HG03066 (cell line): ENCODE results near the gene RNF25.
A peak's percentile ranks its signal among the peaks of the same experiment; 100 is the strongest.

ENCODE experiments used
- ATAC-seq: cut with Tn5 transposase; IDR thresholded peaks from one replicate; pipeline ENCODE4 v1.9.1; 2021; ENCODE audit warnings: low read depth; ENCODE audit not compliant: unreplicated experiment

Gene RNF25

DNA sequence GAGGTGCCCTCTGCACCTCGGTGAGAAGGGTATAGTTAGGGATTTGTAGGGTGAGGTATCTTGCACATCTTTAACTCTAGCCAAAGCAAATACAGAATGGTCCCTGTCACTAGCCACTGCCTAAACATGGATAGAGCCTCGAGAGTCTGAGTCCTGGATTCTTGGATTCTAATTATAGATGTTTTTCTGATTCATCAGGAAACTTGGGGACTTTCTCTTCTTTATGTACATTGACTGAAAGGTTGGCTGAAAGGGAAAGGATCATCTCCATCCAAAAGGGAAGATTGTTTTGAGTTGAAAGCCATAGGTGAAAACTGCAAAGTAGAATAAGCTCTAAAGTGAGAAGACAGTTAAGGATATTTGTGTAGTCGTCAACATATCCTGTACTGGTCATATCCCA lies 8.3 kb upstream of the RNF25 start:
- no peak for ATAC-seq

DNA sequence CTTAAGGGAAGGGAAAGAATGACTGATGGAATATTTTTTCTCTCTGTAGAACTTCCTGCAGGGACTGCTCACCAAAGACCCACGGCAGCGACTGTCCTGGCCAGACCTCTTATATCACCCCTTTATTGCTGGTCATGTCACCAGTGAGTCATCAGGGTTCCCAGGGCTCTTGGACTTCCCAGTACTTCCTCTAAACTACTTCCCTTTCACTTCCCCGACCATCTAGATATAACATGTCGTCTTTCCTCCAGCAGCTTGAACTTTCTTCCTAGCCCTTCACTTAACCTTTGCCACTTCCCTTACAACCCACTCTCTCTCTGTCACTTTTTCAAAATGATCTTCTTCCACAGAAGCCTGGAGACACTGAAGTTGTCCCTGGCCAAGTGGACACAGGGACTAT lies 7.3 kb upstream of the RNF25 start:
- ATAC-seq = no peak

DNA sequence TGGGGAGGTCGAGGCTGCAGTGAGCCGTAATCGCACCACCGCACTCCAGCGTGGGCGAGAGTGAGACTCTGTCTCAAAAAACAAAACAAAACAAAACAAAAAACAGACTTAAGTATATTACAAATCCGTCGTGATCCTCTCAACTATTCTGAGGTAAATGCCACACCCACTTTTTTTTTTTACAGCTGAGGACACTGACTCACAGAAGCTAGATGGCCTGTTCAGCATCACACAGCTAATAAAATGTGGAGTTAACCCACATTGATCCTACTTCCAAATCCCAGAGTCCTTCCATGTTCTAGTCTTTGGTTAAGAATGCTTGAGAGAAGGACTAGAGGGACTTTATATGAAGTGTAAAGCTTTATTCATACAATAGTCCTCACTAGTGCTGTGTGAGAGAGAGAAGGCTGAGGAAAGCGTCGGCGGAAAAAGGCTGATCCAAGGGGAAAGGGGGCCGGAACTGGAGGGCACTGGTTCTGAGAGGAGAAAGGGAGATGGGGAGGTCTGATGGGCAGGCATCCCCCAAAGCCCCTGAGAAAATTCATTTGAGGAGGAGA lies 627 bp downstream of the RNF25 start:
- no peak for ATAC-seq

DNA sequence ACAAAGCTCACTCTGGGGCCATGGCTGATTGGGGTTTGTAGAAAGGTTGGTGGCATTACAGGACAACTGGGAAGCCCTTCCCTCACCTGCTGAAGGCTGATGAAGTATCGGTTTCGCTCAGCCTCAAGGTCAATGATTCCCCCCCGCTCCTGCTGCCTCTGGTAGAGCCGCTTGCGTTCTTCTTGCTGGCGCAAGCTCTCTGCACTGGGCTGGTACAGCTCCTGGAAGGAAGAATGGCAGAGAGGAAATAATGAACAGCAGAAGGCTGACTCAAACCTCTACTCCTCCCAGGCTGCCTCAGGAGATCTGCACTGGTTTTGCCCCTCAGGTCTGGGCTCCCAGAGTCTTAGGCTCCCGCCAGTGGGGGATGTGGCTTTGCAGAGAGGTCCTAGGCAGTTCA lies 7.1 kb downstream of the RNF25 start:
- no peak for ATAC-seq

DNA sequence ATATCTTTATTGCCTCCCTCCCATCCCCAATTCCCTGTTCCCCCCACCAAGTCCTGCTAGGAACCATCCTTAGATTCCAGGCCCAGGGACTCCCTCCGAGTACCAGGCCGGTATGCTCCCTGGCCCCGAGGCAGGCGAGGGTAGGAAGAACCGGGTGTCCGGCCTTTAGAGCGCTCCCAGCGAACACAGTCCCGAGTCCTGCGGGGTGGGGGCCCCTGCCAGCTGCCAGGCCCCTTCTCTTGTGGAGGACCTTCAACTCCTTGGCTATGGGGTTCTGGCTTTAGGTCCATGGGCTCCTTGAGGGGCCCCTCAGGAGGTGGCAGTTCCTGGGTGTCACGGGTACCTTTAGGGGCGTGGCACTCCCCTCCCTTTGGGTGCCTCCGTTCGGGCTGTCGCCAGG lies 7.9 kb downstream of the RNF25 start:
- ATAC-seq = no peak

DNA sequence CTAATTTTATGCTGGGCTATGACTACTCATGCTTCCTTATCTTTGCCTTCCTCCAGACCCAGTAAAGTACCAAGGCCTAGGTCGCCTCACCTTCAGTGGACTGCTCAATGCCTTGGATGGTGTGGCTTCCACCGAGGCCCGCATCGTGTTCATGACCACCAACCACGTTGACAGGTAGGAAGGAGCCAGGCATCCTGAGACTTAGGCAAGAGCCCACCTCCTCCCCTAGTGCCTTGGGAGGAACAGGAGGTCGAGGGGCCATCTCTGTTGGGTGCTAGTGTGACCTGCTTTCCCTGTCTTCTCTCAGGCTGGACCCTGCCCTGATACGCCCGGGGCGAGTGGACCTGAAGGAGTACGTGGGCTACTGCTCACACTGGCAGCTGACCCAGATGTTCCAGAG lies 9.0 kb downstream of the RNF25 start:
- no peak for ATAC-seq

DNA sequence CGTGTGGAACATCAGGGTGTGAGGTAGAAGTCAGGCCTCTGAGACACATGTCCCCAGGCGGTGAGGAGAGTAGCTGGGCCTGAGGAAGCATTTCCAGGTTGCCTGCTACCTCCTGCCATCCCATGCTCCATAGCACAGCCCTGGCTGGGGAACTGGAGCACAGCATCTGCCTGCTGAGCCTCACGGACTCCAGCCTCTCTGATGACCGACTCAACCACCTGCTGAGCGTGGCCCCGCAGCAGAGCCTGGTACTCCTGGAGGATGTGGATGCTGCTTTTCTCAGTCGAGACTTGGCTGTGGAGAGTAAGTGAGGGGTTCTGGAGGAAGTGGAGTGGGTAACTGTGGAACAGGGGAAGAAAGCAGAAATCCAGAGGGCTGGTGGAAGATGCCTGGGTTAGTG lies 9.4 kb downstream of the RNF25 start:
- no peak for ATAC-seq

DNA sequence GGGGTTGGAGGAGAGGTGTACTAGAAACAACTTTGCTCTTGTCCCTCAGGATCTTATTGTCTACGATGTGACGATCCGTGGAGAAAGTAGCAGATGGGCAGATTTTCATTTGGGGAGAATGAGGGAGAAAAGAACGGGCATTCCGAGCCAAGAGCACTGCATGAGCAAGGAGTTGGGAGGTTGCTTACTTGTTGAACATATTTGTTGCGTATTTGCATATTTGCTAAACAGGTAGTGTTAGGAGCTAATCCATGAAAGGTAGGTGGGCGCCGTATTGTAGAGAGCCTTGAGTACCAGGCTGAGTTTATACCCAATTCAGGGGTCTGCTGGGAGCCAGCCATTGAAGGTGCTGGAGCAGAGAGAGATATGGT lies 11.8 kb downstream of the RNF25 start:
- ATAC-seq = no peak

DNA sequence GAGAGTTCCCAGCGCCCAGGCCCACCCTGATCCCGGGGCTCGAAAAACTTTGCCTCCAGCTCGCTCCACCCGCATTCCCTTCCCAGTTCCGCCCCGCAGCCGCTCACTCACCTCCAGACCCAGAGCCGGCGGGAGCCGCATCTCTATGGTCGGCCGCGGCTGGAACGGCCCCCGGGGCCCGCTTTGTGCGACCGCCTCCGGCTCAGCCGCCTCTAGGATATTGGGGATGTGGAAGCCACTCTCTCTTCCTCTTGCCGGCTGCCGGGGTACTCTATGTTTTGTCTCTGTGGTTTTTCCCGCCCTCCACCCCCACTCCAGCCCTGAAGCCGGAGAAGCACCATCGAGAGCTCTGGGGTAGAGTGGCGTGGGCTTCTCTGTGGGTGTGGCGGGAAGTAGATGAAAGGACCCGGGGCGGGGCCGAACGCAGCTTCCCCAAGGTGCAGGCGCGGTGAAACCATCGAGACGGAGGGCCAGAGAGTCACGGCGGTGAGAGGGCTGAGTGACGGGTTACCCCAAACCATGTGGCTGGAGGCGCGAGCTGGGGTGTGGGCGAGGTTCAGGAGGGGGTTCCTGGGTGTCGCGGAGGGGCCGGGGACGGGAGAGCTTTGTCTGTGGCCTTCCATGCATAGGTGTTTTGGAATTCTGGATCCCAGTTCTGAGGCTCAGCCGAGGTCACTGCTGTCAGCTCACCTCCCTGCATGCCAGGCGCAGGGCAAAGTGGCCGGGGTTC lies 12.4 kb downstream of the RNF25 start, which contains the start of the genes BCS1L and ZNF142:
Gene BCS1L, plus strand, starts transcription at position 426 of the 730 bp plus-strand sequence. CDS start 1,305 bp downstream, outside the sequence.
Gene ZNF142, minus strand, starts transcription at position 366 of the 730 bp plus-strand sequence. CDS start 3,194 bp downstream, outside the sequence.
- peak; percentile 96 for ATAC-seq

DNA sequence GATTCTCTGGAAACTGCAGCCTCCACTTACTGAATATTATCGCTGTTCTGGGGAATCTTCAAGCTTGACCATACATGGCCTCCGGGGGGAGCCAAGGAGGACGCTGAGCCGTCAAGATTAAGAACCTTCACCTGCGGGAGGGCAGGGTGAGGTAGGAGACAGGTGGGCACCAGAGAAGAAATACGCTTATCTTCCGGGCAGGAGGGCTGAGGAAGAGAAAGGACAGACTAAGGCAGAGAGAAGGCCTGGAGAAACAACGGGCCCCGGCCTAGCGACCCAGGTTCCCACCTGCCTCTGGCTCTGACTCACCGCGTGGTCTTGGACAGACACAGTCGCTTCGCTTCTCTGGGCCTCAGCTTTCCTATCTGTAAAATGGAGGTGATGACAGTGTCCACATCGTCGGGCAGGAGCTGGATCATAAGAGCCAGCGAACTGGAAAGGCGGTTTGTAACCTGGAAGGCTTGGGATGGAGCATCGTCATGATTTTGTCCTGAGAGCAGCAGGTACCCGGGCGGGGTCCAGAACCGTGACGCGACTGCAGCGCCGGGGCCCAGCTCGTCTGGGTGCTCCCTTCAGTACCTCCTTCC lies 13.0 kb downstream of the RNF25 start:
- ATAC-seq = peak; percentile 42

DNA sequence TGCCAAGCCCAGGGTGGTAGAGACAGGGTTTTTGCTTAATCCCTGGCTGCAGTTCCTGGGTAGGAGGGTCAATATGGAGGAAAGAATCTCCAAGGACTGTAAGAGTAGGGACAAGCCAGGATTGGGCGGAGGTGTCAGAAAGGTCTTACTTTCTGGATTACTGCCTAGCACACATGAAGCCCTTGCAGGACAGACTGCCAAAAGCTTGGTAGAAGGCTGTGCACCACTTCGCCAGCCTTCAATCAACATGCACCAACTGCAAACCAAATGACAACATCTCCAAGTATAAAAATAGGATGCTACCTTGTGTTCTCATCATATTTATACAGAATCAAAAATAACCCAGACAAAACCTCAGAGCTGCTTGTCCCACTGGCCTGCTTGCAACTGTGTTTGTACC lies 16.1 kb downstream of the RNF25 start:
- no peak for ATAC-seq

DNA sequence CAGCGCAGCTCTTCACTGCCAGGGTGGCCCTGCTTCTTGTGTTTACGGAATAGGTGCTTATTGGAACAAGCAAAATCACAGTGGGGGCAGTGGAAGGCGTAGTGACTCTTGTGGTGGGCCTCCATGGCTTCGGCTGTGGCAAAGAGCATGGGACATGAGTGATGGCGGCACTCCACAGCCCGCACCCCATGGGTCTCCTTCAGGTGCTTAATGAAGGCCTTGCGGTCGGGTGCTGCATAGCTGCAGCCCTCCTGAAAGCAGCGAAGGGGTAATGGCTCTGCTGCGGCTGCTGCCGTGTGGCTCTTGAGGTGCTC lies 23.1 kb downstream of the RNF25 start:
- ATAC-seq = no peak

DNA sequence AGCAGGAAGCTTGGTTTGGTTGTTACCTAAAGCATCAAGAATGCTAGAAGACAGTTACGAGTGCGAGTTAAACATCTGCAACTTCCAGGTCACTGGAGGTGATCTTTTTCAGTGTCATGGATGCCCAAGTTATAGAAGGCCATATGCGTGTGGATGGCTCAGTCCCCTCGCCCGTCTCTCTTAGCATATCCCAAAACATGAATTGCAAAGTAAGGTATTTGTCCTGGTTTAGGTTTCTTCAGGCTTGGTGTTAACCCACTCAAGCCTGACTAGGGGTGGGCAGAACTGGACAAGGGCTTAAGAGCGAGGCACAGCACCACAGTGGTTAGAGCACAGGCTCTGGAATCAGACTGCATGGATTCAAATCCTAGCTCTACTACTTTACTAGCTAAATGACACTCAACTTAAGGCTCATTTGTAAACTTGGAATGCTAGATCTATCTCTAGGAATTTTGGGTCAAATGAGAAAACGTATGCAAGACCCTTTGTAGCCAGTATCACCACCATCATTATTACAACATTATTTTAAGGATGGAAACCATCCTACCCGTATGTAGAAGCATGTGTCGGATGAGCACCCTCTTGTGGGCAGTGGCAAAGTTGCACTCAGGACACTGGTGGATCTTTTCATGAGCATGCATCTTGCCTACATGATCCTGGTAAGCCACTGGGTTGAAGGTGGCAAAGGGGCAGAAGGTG lies 23.6 kb downstream of the RNF25 start:
- ATAC-seq = no peak

DNA sequence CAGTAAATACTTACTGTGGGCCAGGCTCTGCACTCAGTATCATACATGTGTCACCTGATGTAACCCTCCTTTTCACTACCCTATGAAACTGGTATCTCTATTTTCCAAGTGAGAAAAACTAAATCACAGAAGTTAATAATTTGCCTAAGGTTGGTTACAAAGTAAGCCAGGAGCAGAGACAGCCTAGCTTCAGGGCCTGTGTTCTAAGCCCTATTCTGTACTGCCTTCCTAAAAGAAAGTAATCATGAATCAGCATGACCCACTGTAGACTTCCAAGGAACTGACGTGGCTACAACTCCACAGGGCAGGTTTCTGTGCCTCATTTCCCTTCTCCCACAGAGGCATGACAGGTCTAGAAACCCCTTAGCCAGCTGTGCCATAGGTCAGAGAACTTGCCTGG lies 26.7 kb downstream of the RNF25 start:
- no peak for ATAC-seq

DNA sequence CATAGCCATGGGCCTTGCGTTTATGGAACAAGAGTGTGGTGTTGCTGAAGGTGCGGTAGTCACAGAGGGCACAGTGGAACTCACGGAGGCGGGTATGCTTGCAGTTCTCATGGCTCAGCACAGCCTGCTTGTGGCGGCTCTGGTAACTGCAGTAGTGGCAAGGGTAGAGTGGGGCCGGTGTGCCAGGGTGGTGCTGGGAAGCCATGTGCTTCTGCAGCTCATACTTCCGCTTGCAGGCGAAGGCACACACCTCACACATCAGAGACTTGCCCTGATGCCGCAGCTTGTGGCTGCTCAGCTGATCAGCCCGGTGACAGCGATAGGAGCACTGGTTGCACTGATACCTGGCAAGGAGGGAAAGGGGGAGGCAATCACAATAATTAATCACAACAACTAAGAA lies 27.1 kb downstream of the RNF25 start:
- ATAC-seq = no peak

DNA sequence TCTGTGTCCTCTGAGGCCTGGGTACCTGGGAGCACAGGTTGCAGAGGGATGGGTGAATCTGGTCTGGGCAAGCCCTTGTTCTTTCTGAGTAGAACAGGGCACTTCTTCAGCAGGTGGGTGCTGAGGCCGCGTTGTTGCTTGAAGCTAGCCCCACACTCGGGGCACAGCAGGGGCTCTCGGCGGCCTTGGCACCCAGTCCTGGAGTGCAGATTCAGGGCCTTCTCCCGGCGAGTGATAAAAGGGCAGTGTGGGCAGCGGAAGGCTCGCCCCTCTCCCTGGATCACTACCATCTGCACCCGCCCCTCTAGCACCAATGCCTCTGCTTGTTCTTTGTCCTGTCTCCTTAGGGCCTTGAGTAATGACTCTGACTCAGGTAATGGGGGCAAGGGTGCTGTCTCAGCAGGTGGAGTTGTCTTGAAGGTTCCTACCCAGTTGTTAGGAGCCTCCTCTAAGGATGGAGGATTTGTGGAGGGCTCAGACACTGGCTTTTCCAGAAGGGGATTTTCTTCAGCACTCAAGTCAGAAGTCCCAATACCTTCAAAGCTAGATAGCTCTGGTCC lies 28.0 kb downstream of the RNF25 start:
- ATAC-seq = no peak

DNA sequence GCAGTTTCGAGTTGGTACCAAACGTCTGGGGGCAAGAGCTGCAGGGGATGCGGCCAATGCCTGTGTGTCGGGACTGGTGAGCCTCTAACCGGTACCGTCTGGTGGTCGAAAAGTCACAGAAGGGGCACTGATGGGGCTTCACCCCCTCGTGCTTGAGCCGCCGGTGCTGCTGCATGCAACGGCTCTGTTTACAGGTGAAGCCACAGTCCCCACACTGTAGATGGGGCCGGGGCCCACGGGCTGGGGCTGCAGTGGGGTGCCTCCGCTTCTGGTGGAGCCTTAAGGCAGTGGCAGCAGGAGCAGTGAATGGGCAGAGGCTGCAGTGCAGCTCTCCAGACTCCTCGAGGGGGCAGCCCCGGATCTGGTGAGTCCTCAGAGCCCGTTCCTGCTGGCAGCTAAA lies 29.0 kb downstream of the RNF25 start:
- ATAC-seq = no peak

DNA sequence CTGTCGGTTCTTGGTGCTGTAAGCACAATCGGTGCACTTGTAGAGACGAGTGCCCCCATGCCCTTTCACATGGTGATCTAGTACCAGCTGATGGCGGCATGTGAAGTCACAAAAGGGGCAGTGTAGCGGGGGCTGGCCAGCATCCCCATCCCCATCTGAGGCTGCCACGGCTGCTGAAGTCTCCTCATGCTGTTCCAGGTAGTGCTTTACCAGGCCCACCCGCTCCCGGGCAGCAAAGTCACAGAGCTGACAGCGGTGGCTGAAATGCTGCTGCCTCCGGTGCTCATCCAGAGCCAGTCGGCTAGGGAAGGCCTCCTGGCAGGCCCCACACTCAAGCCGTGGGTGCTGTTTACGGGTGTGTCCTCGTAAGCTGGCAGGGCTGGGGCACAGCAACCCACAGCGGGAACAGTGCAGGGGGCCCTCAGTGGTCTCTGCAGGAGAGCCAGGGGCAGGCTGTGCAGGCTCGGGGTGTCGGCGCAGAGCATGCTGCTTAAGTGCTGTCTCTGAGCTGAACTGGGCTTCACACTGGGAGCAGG lies 29.6 kb downstream of the RNF25 start:
- ATAC-seq = no peak

DNA sequence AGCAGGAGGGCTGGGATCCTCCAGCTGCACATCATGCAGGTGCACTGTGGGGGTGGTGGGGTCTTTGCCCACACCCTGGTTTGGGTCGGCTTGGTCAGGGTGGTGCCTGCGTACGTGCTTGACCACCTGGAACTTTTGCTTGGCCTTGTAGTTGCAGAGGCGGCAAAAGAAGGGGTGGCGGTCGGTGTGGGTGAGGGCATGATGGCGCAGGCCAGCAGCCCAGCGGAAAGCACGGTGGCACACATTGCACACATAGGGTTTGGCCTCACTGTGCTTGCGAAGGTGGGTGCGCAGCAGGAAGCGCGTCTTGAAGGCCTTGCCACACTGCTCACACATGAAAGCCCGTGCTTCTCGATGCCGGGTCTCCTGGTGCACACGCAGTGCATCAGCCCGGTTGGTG lies 33.4 kb downstream of the RNF25 start:
- ATAC-seq = no peak

DNA sequence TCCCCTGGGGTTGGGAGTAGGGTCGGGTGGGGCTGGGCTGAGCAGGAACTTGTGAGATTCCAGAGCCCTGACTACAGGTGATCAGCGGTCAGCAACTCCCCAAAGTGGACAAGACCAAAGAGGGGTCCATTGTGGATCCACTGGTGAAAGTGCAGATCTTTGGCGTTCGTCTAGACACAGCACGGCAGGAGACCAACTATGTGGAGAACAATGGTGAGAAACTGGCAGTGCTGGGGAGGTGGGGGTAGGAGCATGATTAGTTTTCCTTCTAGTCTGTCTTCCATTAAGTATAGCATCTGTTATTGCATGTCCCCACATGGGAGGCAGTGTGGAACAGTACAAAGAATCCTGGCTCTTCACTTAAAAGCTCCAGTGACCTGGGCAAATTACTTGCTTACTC lies 36.1 kb downstream of the RNF25 start:
- no peak for ATAC-seq

DNA sequence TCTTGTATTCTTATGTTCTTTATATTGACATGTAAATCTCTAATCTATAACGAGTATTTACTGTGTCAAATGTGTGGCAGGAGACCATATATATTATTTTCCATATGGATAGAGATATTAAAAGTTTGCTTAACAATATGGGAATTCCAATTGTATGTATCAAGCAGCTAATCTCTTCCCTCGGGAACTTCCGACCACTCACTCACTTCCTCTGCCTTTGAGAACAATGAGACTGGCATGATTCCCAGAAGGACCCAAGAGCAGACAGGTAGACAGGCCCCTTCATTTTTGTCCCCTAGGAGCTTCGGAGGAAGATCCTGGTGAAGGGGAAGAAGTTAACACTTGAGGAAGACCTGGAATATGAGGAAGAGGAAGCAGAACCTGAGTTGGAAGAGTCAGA lies 40.0 kb downstream of the RNF25 start:
- no peak for ATAC-seq
